ENCODE data around the gene MYDGF. TPM values are rescaled to one million over a fixed set of nuclear protein-coding genes. Genes with fewer than 3 reads are reported as not detected.

MYDGF gene
- total RNA-seq, 1 donor from 2014 or later: 23.4 TPM

GRCh38 chr19:4649392-4650047, 20.6 kb downstream of the MYDGF start:
- H3K27me3 ChIP-seq: no peaks in the 10 kb centered on the region
- no peak for DNase-seq (ENCODE audit: low spot score)
- Mint-ChIP-seq H3K27ac (peak overlapping the region; percentile 21), H3K36me3 (peaks cover 3% of the 10 kb centered on the region), H3K27me3 (ENCODE audit: insufficient read depth, low read depth) (peaks cover 5% of the 10 kb centered on the region), H3K9me3 (no peaks in the 10 kb centered on the region), H3K4me3 (no peak overlapping the region), H3K4me1 (no peaks in the 10 kb centered on the region)
- no peak overlapping the region for H3K27ac ChIP-seq
- H3K9ac ChIP-seq: no peak overlapping the region
- H3F3A ChIP-seq (ENCODE audit: low read depth): no peaks in the 10 kb centered on the region
- H3K36me3 ChIP-seq: no peaks in the 10 kb centered on the region
- no peaks in the 10 kb centered on the region for H3K9me3 ChIP-seq (ENCODE audit: low read depth)
- TF ChIP-seq EZH2 (IDR thresholded peaks at IDR 0.05) (no peak), EZH2phosphoT487 (IDR thresholded peaks at IDR 0.05) (no peak)
- TF ChIP-seq, protein P1, sequence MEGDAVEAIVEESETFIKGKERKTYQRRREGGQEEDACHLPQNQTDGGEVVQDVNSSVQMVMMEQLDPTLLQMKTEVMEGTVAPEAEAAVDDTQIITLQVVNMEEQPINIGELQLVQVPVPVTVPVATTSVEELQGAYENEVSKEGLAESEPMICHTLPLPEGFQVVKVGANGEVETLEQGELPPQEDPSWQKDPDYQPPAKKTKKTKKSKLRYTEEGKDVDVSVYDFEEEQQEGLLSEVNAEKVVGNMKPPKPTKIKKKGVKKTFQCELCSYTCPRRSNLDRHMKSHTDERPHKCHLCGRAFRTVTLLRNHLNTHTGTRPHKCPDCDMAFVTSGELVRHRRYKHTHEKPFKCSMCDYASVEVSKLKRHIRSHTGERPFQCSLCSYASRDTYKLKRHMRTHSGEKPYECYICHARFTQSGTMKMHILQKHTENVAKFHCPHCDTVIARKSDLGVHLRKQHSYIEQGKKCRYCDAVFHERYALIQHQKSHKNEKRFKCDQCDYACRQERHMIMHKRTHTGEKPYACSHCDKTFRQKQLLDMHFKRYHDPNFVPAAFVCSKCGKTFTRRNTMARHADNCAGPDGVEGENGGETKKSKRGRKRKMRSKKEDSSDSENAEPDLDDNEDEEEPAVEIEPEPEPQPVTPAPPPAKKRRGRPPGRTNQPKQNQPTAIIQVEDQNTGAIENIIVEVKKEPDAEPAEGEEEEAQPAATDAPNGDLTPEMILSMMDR (IDR thresholded peaks at IDR 0.05): no peak
- H3K4me1 ChIP-seq: no peaks in the 10 kb centered on the region
- no peak overlapping the region for H2AFZ ChIP-seq (replicated peaks)
- H3K4me3 ChIP-seq: no peak overlapping the region
- H4K20me1 ChIP-seq (ENCODE audit: low read depth): peaks cover 6% of the 10 kb centered on the region
- no peaks in the 10 kb centered on the region for H3K79me2 ChIP-seq (ENCODE audit: low read depth)
- H3K4me2 ChIP-seq: no peak overlapping the region

GRCh38 chr19:4647676-4648644, 22.2 kb downstream of the MYDGF start:
- H3K27me3 Mint-ChIP-seq (ENCODE audit: insufficient read depth, low read depth): peaks cover 5% of the 10 kb centered on the region
- no peak for DNase-seq (ENCODE audit: low spot score)
- no peak overlapping the region for H3K27ac ChIP-seq

DNA sequence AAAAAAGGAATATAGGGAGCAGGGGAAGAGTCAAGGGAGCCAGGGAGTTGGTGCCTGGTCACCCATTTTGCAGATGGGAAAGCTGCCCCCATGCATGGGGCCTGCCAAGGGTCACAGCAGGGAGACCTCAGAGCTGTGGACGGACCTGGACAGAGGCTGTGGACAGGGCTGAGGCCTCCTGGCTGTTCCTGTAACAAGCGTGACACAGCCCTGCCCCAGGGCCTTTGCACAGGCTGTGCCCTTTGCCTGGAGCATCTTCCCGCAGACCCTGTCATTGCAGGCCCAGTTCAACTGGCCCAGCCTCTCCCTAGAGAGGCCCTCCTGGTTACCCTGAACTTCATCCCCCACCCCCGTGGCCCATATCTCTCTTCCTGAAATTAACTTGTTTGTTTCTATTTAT, 24.4 kb downstream of the MYDGF start:
- TF ChIP-seq, protein P1 (IDR thresholded peaks at IDR 0.05): no peak
- TF ChIP-seq EZH2phosphoT487 (IDR thresholded peaks at IDR 0.05) (no peak), EZH2 (IDR thresholded peaks at IDR 0.05) (no peak)
- H3K4me3 ChIP-seq: no peak overlapping the region
- no peak overlapping the region for H2AFZ ChIP-seq (replicated peaks)
- H4K20me1 ChIP-seq (ENCODE audit: low read depth): peaks cover 6% of the 10 kb centered on the region
- H3K79me2 ChIP-seq (ENCODE audit: low read depth): no peaks in the 10 kb centered on the region
- Mint-ChIP-seq H3K27ac (no peak overlapping the region), H3K9me3 (no peaks in the 10 kb centered on the region), H3K27me3 (ENCODE audit: insufficient read depth, low read depth) (peaks cover 5% of the 10 kb centered on the region), H3K4me3 (no peak overlapping the region), H3K4me1 (no peaks in the 10 kb centered on the region), H3K36me3 (peaks cover 1% of the 10 kb centered on the region)
- H3K4me2 ChIP-seq: no peak overlapping the region
- H3K27ac ChIP-seq: no peak overlapping the region
- H3K36me3 ChIP-seq: no peaks in the 10 kb centered on the region
- no peak for DNase-seq (ENCODE audit: low spot score)
- H3K27me3 ChIP-seq: no peaks in the 10 kb centered on the region
- H3K9ac ChIP-seq: no peak overlapping the region
- H3K4me1 ChIP-seq: no peaks in the 10 kb centered on the region
- H3K9me3 ChIP-seq (ENCODE audit: low read depth): no peaks in the 10 kb centered on the region
- no peaks in the 10 kb centered on the region for H3F3A ChIP-seq (ENCODE audit: low read depth)

More at GRCh38 chr19:4647676-4648644, 22.2 kb downstream of the MYDGF start:
- no peak overlapping the region for H3K27ac Mint-ChIP-seq
- H3K36me3 Mint-ChIP-seq: peaks cover 1% of the 10 kb centered on the region
- Histone ChIP-seq H3K27me3 (no peaks in the 10 kb centered on the region), H3F3A (ENCODE audit: low read depth) (no peaks in the 10 kb centered on the region), H3K4me2 (no peak overlapping the region), H3K9me3 (ENCODE audit: low read depth) (no peaks in the 10 kb centered on the region), H3K4me3 (no peak overlapping the region), H3K79me2 (ENCODE audit: low read depth) (no peaks in the 10 kb centered on the region), H3K4me1 (no peaks in the 10 kb centered on the region), H4K20me1 (ENCODE audit: low read depth) (peaks cover 6% of the 10 kb centered on the region), H2AFZ (replicated peaks) (no peak overlapping the region), H3K9ac (no peak overlapping the region), H3K36me3 (no peaks in the 10 kb centered on the region)
- no peaks in the 10 kb centered on the region for H3K9me3 Mint-ChIP-seq
- TF ChIP-seq EZH2phosphoT487 (IDR thresholded peaks at IDR 0.05) (no peak), EZH2 (IDR thresholded peaks at IDR 0.05) (no peak)
- TF ChIP-seq, protein P1 (IDR thresholded peaks at IDR 0.05): peak; percentile 13
- no peak overlapping the region for H3K4me3 Mint-ChIP-seq
- H3K4me1 Mint-ChIP-seq: no peaks in the 10 kb centered on the region
